ENCODE measurements around the gene CDKAL1.

CDKAL1 gene

DNA sequence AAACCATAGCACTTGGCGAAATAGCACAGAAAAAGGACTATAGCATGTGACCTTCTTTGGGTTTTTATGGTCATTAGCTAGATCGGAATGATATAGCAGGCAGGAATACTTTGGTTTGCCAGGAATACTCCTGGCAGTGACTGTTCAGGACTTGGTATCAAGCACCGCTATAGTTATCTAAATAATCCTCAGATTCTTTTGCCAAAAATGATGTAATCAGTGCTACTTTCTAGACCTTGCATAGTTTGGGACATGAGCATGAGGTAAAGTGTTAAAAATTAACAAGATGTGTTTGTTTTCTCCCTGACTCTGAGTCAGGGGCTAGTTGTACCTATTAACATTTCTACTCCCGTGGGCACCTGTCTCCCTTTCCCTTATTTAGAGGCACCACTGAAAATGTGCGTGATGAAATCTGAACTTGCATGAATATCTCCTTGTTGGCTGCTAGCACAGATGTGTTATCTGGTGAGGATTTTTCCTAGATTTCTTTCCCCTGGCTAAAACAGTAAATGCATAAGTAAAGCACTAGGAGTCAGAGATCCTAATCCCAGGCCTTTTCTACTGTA is 511.0 kb downstream of the CDKAL1 start:
- TF ChIP-seq, protein P1, sequence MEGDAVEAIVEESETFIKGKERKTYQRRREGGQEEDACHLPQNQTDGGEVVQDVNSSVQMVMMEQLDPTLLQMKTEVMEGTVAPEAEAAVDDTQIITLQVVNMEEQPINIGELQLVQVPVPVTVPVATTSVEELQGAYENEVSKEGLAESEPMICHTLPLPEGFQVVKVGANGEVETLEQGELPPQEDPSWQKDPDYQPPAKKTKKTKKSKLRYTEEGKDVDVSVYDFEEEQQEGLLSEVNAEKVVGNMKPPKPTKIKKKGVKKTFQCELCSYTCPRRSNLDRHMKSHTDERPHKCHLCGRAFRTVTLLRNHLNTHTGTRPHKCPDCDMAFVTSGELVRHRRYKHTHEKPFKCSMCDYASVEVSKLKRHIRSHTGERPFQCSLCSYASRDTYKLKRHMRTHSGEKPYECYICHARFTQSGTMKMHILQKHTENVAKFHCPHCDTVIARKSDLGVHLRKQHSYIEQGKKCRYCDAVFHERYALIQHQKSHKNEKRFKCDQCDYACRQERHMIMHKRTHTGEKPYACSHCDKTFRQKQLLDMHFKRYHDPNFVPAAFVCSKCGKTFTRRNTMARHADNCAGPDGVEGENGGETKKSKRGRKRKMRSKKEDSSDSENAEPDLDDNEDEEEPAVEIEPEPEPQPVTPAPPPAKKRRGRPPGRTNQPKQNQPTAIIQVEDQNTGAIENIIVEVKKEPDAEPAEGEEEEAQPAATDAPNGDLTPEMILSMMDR (IDR thresholded peaks at IDR 0.05; ENCODE audit: low read depth, low read length, missing control alignments) = no peak
- in situ Hi-C loops (cut with HindIII; ENCODE audit: low pct_ligation_motif_present, low sequenced_read_pairs) = no loop called here
- H3K36me3 ChIP-seq (replicated peaks) = no peaks in the 10 kb centered on the region
- no peak for DNase-seq
- no peak overlapping the region for H3K4me3 ChIP-seq (ENCODE audit: low read depth, low read length)
- H3K27me3 ChIP-seq (replicated peaks) = no peaks in the 10 kb centered on the region
- H3K27ac ChIP-seq = no peak overlapping the region

DNA sequence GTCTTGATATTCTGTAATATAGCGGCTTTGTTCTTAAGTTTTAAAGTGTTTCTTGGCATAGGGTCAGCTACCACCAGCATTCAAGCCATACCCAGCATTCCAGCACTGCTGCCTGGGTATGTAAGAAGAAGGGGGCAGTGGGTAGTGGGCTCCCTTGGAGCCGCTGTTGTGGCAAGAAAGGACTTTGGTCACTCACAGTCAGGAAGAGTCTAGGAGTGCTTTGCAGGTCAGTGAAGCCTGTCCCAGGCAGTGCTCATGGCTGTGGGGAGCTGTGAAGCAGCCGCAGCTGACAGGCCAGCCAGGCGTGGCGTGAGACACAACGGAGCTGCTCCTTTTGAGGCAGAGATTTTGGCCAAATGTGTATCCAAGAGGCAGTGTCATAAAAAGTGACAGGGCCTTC is 512.0 kb downstream of the CDKAL1 start:
- no peaks in the 10 kb centered on the region for H3K27me3 ChIP-seq (replicated peaks)
- no peaks in the 10 kb centered on the region for H3K36me3 ChIP-seq (replicated peaks)
- in situ Hi-C loops (cut with HindIII; ENCODE audit: low pct_ligation_motif_present, low sequenced_read_pairs) = no loop called here
- TF ChIP-seq, protein P1 (IDR thresholded peaks at IDR 0.05; ENCODE audit: low read depth, low read length, missing control alignments) = no peak
- H3K27ac ChIP-seq = no peak overlapping the region
- DNase-seq = no peak
- no peak overlapping the region for H3K4me3 ChIP-seq (ENCODE audit: low read depth, low read length)

DNA sequence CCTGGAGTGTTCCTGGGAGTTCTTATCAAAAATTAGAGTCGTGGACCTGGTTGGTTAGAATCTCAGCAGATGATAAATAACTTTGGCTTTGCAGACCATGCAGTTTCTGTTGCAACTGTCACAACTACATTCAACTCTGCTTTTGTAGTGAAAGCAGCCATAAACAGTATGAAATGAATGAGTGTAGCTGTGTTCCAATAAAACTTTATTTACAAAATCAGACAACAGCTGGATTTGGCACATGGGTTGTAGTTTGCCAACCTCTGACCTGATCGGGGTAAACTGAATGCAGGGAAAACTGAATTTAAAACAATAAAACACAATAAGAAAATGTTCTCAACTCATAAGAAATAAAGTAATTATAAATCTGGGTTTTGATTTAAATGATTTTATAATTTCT is 513.8 kb downstream of the CDKAL1 start:
- DNase-seq = no peak
- no peaks in the 10 kb centered on the region for H3K27me3 ChIP-seq (replicated peaks)
- in situ Hi-C loops (cut with HindIII; ENCODE audit: low pct_ligation_motif_present, low sequenced_read_pairs) = no loop called here
- H3K36me3 ChIP-seq (replicated peaks) = no peaks in the 10 kb centered on the region
- no peak overlapping the region for H3K27ac ChIP-seq
- TF ChIP-seq, protein P1 (IDR thresholded peaks at IDR 0.05; ENCODE audit: low read depth, low read length, missing control alignments) = no peak
- no peak overlapping the region for H3K4me3 ChIP-seq (ENCODE audit: low read depth, low read length)

DNA sequence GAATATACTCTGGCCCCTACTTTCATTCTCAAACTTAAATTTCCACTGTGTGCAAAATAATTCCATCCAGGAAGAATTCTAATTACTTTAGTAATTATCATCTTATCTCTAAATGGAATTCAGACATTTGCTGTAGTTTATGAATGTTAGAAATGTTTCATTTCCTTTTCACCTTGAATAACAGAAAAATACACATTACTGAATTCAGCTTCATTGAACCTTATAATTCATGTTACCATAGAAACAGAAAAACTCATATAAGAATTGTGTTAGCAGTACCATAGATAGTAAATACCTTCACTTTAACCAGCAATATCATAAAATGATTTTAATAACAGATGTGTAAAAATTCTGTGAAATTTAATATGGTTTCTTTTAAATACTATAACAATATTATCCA is 514.9 kb downstream of the CDKAL1 start:
- Histone ChIP-seq H3K4me3 (ENCODE audit: low read depth, low read length) (no peak overlapping the region), H3K27me3 (replicated peaks) (no peaks in the 10 kb centered on the region), H3K36me3 (replicated peaks) (no peaks in the 10 kb centered on the region), H3K27ac (no peak overlapping the region)
- no peak for DNase-seq
- in situ Hi-C loops (cut with HindIII; ENCODE audit: low pct_ligation_motif_present, low sequenced_read_pairs) = no loop called here
- TF ChIP-seq, protein P1 (IDR thresholded peaks at IDR 0.05; ENCODE audit: low read depth, low read length, missing control alignments) = no peak

DNA sequence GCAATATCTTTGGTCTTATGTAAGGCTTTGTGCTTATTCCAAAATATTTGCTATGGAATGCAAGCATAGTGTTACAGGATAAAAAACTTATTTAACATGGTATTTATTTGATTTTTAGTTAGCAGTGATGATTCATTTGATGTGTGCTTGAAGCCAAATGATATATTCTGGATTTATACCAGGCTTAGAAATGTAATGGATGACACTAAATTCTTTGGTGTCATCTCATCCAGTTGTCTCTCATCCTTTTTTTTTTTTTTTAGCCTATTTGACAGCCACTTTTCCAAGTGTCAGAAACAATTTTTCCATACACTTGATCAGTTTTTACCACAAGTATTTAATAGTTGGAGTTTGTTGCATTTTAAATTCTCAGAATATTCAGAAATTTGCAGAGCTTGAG is 515.3 kb downstream of the CDKAL1 start:
- in situ Hi-C loops (cut with HindIII; ENCODE audit: low pct_ligation_motif_present, low sequenced_read_pairs) = no loop called here
- TF ChIP-seq, protein P1 (IDR thresholded peaks at IDR 0.05; ENCODE audit: low read depth, low read length, missing control alignments) = no peak
- Histone ChIP-seq H3K27ac (no peak overlapping the region), H3K4me3 (ENCODE audit: low read depth, low read length) (no peak overlapping the region), H3K27me3 (replicated peaks) (no peaks in the 10 kb centered on the region), H3K36me3 (replicated peaks) (no peaks in the 10 kb centered on the region)
- DNase-seq = no peak

DNA sequence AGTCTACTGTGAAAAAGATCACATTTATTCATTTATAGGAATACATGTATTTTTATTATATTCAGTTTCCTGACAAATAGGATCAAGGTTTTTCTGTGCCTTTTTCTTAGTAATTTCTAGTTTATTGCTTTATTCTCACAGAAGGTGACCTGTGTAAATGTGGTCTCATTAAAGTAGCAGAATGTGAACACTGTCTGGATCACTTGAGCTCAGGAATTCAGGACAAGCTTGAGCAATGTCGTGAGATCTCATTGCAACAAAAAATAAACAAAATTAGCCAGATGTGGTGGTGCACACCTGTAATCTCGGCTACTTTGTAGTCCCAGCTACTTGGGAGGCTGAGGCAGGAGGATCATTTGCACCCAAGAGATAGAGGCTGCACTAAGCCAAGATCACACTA is 516.7 kb downstream of the CDKAL1 start:
- DNase-seq = no peak
- Histone ChIP-seq H3K4me3 (ENCODE audit: low read depth, low read length) (no peak overlapping the region), H3K27ac (no peak overlapping the region), H3K27me3 (replicated peaks) (no peaks in the 10 kb centered on the region), H3K36me3 (replicated peaks) (no peaks in the 10 kb centered on the region)
- in situ Hi-C loops (cut with HindIII; ENCODE audit: low pct_ligation_motif_present, low sequenced_read_pairs) = no loop called here
- TF ChIP-seq, protein P1 (IDR thresholded peaks at IDR 0.05; ENCODE audit: low read depth, low read length, missing control alignments) = no peak

Measured in brain microvascular endothelial cell (primary cell).